Vagina (tissue), 2 donors: Measurements from ENCODE around the gene PCSK5. TPM values are rescaled to one million over a fixed set of nuclear protein-coding genes. Genes with fewer than 3 reads are reported as not detected.
A peak's percentile ranks its signal among the peaks of the same experiment; 100 is the strongest.

Source experiments
- DNase-seq, 2 donors: peaks; one replicate each; pipeline ENCODE4 v3.0.0-alpha.2; 2017; ENCODE audit errors: extremely low spot score in 2 of 2
- H3K27ac ChIP-seq: fragments of 200-600 bp; sonication (generic); one replicate; pipeline ENCODE4 v1.5.1; 2019
- H3K27me3 ChIP-seq: fragments of 200-600 bp; sonication (generic); one replicate; pipeline ENCODE4 v1.5.1; 2019
- H3K36me3 ChIP-seq, 2 donors: fragments of 200-600 bp; sonication (generic); one replicate each; pipeline ENCODE4 v1.5.1; 2017 to 2019
- H3K4me1 ChIP-seq: fragments of 200-600 bp; sonication (generic); one replicate; pipeline ENCODE4 v1.5.1; 2019
- H3K4me3 ChIP-seq, 2 donors: fragments of 200-600 bp; sonication (generic); 1 replicate in 1 of 2; 2 replicates in 1 of 2; pipeline ENCODE4 v1.5.1; 2016 to 2019
- H3K9me3 ChIP-seq: fragments of 200-600 bp; sonication (generic); one replicate; pipeline ENCODE4 v1.5.1; 2019
- POLR2A ChIP-seq, 2 donors: fragments of 450-650 bp; IDR thresholded peaks; one replicate each; pipeline ENCODE4 v1.6.1; 2017; ENCODE audit warnings: antibody characterized with exemption in 2 of 2, mild to moderate bottlenecking in 2 of 2, moderate library complexity in 2 of 2
- POLR2AphosphoS5 ChIP-seq, 2 donors: sonication (generic); formaldehyde crosslinking; IDR thresholded peaks; one replicate each; pipeline ENCODE4 v1.9.0; 2017; ENCODE audit warnings: antibody characterized with exemption in 2 of 2, mild to moderate bottlenecking in 2 of 2, low read depth in 1 of 2; ENCODE audit not compliant: insufficient read depth in 1 of 2
- intact Hi-C: fragments of 100-400 bp; cut with DNase I; formaldehyde crosslinking; loops from one replicate; pipeline ENCODE4 v1.15.1; 2023
- total RNA-seq: library from RNA; depleted of rRNA; stranded (reverse); fragments of >200 nt; gene quantifications from one replicate; pipeline ENCODE4 v1.2.3, GENCODE V29; 2016
- TF ChIP-seq, protein P1 (sequence below), 3 experiments: fragments of 450-650 bp in 2 of 3; fragments of 200-600 bp in 1 of 3; sonication (generic) in 1 of 3; IDR thresholded peaks; one replicate each; pipeline ENCODE4 v1.5.1; 2017 to 2019; ENCODE audit warnings: antibody characterized with exemption in 3 of 3, mild to moderate bottlenecking in 2 of 3, moderate library complexity in 2 of 3

Gene PCSK5
- total RNA-seq, 1 donor from 2014 or later, result 22.6 TPM

DNA sequence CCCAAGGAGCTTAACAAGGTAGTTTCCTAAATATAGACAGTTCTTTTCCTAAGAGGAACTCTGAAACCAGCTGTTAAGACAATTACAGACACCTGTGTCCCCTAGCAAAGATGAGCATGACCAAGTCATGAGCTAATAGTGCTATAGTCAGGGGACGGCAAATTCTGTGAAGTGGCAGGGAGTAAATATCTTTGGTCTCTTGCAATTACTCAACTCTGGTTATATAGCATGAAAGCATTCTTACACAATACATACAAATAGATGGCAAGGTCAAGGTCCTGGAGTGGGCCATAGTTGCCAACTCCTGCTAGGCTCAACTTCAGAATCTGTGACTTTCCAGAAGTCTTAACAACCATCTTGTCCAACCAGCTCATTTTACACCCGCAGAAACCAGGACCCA, 400.1 kb downstream of the PCSK5 start:
- intact Hi-C loops, result no loop called here
- H3K27me3 ChIP-seq, result no peaks in the 10 kb centered on the region
- TF ChIP-seq, protein P1, sequence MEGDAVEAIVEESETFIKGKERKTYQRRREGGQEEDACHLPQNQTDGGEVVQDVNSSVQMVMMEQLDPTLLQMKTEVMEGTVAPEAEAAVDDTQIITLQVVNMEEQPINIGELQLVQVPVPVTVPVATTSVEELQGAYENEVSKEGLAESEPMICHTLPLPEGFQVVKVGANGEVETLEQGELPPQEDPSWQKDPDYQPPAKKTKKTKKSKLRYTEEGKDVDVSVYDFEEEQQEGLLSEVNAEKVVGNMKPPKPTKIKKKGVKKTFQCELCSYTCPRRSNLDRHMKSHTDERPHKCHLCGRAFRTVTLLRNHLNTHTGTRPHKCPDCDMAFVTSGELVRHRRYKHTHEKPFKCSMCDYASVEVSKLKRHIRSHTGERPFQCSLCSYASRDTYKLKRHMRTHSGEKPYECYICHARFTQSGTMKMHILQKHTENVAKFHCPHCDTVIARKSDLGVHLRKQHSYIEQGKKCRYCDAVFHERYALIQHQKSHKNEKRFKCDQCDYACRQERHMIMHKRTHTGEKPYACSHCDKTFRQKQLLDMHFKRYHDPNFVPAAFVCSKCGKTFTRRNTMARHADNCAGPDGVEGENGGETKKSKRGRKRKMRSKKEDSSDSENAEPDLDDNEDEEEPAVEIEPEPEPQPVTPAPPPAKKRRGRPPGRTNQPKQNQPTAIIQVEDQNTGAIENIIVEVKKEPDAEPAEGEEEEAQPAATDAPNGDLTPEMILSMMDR (IDR thresholded peaks at IDR 0.05), result no peak
- TF ChIP-seq POLR2AphosphoS5 (IDR thresholded peaks at IDR 0.05; ENCODE audit: insufficient read depth in 1 of 2, low read depth in 1 of 2), result no peak
- H3K36me3 ChIP-seq, result no peaks in the 10 kb centered on the region
- H3K4me1 ChIP-seq, result no peaks in the 10 kb centered on the region
- no peak for DNase-seq
- no peaks in the 10 kb centered on the region for H3K9me3 ChIP-seq
- no peak overlapping the region for H3K4me3 ChIP-seq
- H3K27ac ChIP-seq, result no peak overlapping the region

- H3K36me3 ChIP-seq, result no peaks in the 10 kb centered on the region
- no peak for DNase-seq
- no peak overlapping the region for H3K4me3 ChIP-seq
- H3K9me3 ChIP-seq, result no peaks in the 10 kb centered on the region
- TF ChIP-seq POLR2A (IDR thresholded peaks at IDR 0.05) (no peak), POLR2AphosphoS5 (IDR thresholded peaks at IDR 0.05; ENCODE audit: insufficient read depth in 1 of 2, low read depth in 1 of 2) (no peak)
- TF ChIP-seq, protein P1 (IDR thresholded peaks at IDR 0.05), result no peak
- H3K27me3 ChIP-seq, result no peaks in the 10 kb centered on the region
- intact Hi-C loops, result no loop called here
- no peak overlapping the region for H3K27ac ChIP-seq
- peaks cover 3% of the 10 kb centered on the region for H3K4me1 ChIP-seq
Measured at GRCh38 chr9:76292246-76292645, 401.8 kb downstream of the PCSK5 start.

GRCh38 chr9:76292658-76293057, 402.2 kb downstream of the PCSK5 start:
- no peaks in the 10 kb centered on the region for H3K9me3 ChIP-seq
- intact Hi-C loops, result no loop called here
- no peaks in the 10 kb centered on the region for H3K36me3 ChIP-seq
- no peak overlapping the region for H3K27ac ChIP-seq
- DNase-seq, result no peak
- peaks cover 7% of the 10 kb centered on the region for H3K4me1 ChIP-seq
- H3K27me3 ChIP-seq, result no peaks in the 10 kb centered on the region
- no peak overlapping the region for H3K4me3 ChIP-seq
- TF ChIP-seq POLR2A (IDR thresholded peaks at IDR 0.05), result no peak
- TF ChIP-seq POLR2AphosphoS5 (IDR thresholded peaks at IDR 0.05; ENCODE audit: insufficient read depth in 1 of 2, low read depth in 1 of 2), result no peak
- TF ChIP-seq, protein P1 (IDR thresholded peaks at IDR 0.05), result no peak

DNA sequence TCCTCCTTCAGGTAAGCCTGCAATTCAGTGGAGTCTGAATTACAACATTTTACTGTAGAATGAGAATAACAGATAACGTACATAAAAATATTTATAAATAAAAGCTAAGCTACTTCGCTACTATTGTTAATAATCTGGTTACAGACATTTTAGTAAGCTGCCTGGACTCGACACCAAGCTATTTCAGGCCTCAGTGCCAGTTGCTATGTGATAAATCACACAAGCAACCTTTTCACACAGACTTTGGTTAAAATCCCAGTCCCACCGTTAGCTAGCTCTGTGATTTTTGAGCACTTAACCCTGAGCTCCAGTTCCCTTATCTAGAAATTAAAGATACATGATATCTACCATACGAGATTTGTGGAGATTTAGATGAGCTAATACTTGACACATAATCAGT, 403.8 kb downstream of the PCSK5 start:
- no peak for DNase-seq
- intact Hi-C loops, result no loop called here
- Histone ChIP-seq H3K4me3 (no peak overlapping the region), H3K36me3 (no peaks in the 10 kb centered on the region), H3K27me3 (no peaks in the 10 kb centered on the region), H3K27ac (no peak overlapping the region), H3K4me1 (peaks cover 10% of the 10 kb centered on the region), H3K9me3 (no peaks in the 10 kb centered on the region)
- TF ChIP-seq POLR2AphosphoS5 (IDR thresholded peaks at IDR 0.05; ENCODE audit: insufficient read depth in 1 of 2, low read depth in 1 of 2), result no peak
- no peak for TF ChIP-seq POLR2A (IDR thresholded peaks at IDR 0.05)
- TF ChIP-seq, protein P1 (IDR thresholded peaks at IDR 0.05), result no peak

DNA sequence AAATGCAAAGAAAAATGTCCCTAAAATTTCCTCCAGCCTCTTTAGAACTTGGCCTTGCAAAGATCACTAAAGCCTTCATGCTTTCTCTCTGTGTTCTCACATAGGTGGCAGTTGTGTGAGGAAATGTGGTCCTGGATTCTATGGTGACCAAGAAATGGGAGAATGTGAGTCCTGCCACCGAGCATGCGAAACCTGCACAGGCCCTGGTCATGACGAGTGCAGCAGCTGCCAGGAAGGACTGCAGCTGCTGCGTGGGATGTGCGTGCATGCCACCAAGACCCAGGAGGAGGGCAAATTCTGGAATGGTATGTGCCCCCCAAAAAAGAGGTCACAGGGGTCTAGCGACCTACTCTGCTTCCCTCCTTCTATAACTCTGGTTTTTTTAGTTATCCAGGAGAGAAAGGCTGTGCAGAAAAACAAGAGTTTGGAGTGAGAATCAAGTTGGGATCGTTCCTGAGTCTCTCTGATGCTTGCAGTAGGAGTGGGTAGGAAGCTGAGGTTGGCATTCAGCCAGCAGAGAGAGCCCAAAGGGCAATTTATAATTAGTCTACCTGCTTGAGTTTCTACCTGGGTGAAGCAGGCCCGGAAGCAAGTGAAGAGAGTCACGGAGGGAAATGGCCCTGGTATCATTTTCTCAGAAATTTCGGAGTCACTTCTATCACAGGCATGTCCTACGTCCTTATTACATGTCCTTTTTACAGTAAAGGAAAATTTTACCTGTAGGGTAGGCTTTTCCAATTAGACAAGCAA, 406.3 kb downstream of the PCSK5 start:
- Histone ChIP-seq H3K9me3 (no peaks in the 10 kb centered on the region), H3K36me3 (no peaks in the 10 kb centered on the region), H3K27ac (no peak overlapping the region), H3K27me3 (no peaks in the 10 kb centered on the region), H3K4me1 (peaks cover 10% of the 10 kb centered on the region), H3K4me3 (peak overlapping the region in 1 of 2 donors; percentile 0)
- no peak for DNase-seq
- intact Hi-C loops, result no loop called here
- TF ChIP-seq POLR2A (IDR thresholded peaks at IDR 0.05) (no peak), POLR2AphosphoS5 (IDR thresholded peaks at IDR 0.05; ENCODE audit: insufficient read depth in 1 of 2, low read depth in 1 of 2) (no peak)
- TF ChIP-seq, protein P1 (IDR thresholded peaks at IDR 0.05), result no peak
